Measurements from ENCODE around the gene ZCCHC4.

Gene ZCCHC4

DNA sequence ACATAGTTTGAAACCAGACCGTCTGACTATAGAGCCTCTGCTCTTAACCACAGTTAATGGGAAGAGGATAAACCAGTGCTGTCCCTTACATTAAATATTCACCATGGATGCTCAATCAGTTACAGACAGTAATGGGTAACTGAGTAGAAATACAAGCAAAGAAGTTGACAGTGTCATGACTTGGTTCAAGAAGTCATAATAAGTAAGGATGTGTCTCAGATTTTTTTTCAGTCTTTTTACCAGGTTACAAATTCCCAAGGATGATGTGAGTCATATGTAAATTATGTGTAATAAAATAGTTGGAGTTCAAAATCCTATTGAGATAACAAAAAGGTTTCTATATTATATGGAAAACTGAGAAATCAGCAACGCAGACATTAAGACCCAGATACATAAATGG, 31.1 kb downstream of the ZCCHC4 start:
- no peak overlapping the region for H3K4me3 ChIP-seq (replicated peaks; ENCODE audit: low read depth, low read length)
- no peak for DNase-seq (ENCODE audit: extremely low read depth, low read depth)
- TF ChIP-seq, protein P1, sequence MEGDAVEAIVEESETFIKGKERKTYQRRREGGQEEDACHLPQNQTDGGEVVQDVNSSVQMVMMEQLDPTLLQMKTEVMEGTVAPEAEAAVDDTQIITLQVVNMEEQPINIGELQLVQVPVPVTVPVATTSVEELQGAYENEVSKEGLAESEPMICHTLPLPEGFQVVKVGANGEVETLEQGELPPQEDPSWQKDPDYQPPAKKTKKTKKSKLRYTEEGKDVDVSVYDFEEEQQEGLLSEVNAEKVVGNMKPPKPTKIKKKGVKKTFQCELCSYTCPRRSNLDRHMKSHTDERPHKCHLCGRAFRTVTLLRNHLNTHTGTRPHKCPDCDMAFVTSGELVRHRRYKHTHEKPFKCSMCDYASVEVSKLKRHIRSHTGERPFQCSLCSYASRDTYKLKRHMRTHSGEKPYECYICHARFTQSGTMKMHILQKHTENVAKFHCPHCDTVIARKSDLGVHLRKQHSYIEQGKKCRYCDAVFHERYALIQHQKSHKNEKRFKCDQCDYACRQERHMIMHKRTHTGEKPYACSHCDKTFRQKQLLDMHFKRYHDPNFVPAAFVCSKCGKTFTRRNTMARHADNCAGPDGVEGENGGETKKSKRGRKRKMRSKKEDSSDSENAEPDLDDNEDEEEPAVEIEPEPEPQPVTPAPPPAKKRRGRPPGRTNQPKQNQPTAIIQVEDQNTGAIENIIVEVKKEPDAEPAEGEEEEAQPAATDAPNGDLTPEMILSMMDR (IDR thresholded peaks at IDR 0.05; ENCODE audit: low read depth, low read length, missing control alignments), result no peak

DNA sequence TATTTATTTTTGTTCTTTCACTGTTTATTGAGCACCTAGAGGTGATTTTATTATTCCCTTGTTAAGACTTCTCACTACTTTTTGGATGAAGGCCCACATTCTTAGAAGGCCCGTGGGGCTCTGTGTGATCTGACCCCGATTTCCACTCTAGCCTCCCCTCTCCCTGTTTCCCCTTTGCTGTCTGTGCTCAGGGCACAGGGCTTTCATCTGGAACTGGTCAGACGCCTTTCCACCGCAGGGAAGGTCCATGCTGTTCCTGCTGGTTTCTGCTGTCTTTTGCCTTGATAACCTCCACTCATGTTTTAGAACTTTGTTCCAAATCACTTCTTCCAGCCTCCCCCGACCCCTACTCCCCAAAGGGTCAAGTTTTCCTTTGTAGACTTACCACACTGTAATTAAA, 33.2 kb downstream of the ZCCHC4 start:
- TF ChIP-seq, protein P1 (IDR thresholded peaks at IDR 0.05; ENCODE audit: low read depth, low read length, missing control alignments), result no peak
- H3K4me3 ChIP-seq (replicated peaks; ENCODE audit: low read depth, low read length), result no peak overlapping the region
- peak; percentile 11 for DNase-seq (ENCODE audit: extremely low read depth, low read depth)

DNA sequence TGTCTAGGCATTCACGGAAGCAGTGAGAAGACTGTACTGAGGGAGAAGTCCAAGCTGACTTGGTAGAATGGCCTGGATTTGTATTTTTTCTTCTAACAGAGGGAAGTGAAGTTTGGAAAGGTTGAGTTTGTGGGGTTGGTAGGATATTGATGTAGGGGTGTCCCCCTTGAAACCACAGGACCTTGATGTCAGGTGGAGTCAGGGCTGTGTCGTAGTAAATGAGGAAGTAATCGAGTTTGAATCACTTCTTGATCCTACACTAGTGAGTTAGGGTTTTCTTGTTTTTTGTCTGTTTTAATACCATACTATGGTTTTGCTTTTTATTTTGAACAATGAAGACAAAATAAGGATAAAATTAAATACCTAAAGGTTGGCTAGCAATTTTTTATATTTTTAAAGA, 34.3 kb downstream of the ZCCHC4 start:
- no peak for DNase-seq (ENCODE audit: extremely low read depth, low read depth)
- no peak overlapping the region for H3K4me3 ChIP-seq (replicated peaks; ENCODE audit: low read depth, low read length)
- TF ChIP-seq, protein P1 (IDR thresholded peaks at IDR 0.05; ENCODE audit: low read depth, low read length, missing control alignments), result no peak

DNA sequence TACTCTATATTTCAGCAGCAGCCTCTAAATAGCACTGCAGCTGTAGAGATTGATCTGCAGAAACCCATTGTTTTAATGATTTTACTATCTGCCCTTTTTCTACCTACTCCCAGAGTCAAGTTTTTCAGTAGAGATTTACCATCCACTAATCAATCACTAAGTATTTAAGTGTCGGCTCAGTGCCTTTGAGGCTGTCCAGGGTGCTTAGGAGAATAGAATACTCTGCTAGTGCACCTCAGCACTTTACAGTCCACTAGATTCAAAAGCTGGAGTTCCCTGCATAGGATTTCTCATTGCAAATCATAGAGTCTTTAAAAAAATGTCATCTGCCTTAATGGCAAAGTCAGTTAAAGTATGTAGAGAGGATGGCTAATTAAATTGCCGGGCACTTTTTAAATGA, 34.9 kb downstream of the ZCCHC4 start:
- no peak overlapping the region for H3K4me3 ChIP-seq (replicated peaks; ENCODE audit: low read depth, low read length)
- DNase-seq (ENCODE audit: extremely low read depth, low read depth), result no peak
- TF ChIP-seq, protein P1 (IDR thresholded peaks at IDR 0.05; ENCODE audit: low read depth, low read length, missing control alignments), result no peak

DNA sequence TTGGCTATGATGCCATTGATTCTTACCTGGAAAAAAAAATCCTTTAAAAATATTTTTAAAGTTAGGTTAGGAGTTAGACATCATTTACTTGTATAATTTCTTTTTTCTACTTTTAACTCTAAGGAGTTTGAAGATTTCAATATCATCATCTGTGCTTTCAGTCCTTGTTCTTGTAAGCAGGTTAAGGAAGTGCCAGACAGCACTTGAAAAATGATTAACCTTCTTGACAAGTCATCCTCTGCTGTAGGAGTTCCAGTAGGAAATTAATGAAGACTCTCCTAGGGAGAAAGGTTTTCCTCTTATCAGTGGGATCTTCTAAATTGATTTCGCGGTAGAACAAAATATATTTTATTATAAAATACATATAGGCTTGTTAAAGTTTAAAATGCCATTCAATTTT, 35.4 kb downstream of the ZCCHC4 start:
- no peak overlapping the region for H3K4me3 ChIP-seq (replicated peaks; ENCODE audit: low read depth, low read length)
- no peak for DNase-seq (ENCODE audit: extremely low read depth, low read depth)
- TF ChIP-seq, protein P1 (IDR thresholded peaks at IDR 0.05; ENCODE audit: low read depth, low read length, missing control alignments), result no peak

DNA sequence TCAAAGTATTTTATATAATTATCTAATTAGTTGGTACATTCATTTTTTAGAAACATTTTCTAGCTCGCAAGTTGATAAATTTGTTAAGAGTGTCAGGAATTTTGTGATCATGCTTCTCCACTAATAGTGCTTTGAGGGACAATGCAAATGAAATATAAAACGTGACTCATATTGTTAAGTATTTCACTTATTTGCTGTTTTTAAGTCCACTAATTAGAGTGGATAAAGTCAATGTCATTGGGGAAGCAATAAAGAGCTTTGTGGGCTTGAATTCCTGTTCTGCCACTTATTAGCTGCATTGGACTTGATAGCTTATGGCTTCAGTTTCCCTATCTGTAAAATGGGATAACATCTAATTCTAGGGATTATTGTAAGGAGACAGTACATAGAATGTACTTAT, 38.0 kb downstream of the ZCCHC4 start:
- no peak overlapping the region for H3K4me3 ChIP-seq (replicated peaks; ENCODE audit: low read depth, low read length)
- no peak for DNase-seq (ENCODE audit: extremely low read depth, low read depth)
- TF ChIP-seq, protein P1 (IDR thresholded peaks at IDR 0.05; ENCODE audit: low read depth, low read length, missing control alignments), result no peak

DNA sequence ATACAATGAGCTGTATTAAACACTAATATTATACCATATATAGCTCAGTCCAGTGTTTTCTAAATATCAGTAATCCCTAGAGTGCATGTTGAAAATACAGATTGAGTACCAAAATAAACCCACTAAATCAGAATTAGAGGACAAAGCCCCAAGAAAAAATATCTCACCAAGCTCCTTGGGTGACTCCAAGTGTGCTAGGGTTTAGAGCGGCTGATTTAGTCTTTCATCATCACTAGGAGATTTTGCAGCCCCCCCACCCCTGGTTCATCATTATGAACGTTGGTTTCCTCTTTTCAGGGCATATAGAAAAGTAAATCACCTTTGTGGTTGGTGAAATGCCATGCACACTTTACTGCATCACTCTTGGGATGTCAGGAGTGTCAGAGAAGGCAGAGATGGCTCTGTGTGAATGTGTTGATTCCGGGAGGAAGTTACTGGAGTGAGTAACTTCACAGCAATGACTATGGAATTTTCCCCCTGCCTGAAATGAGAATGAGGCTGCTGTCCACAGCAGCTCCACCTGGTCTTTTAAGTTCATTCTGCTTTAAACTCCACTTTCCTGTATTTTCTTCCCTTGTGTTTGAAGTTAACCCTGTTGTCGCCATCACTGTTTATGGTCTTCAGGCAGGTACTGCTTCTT, 39.3 kb downstream of the ZCCHC4 start:
- DNase-seq (ENCODE audit: extremely low read depth, low read depth), result no peak
- H3K4me3 ChIP-seq (replicated peaks; ENCODE audit: low read depth, low read length), result no peak overlapping the region
- TF ChIP-seq, protein P1 (IDR thresholded peaks at IDR 0.05; ENCODE audit: low read depth, low read length, missing control alignments), result no peak
